ENCODE measurements around the gene ZNF878.
"Not testable (repeated sequence)": the region's sequence is repeated elsewhere in the genome, so short reads cannot be mapped to it uniquely, and the experiment has no call there.

Gene ZNF878

GRCh38 chr19:12090807-12091206, 38.0 kb upstream of the ZNF878 start:
- no peak overlapping the region for H3K4me3 ChIP-seq (ENCODE audit: low read depth, low read length)
- peak; percentile 58; the same call in 1 of the 2 replicates for TF ChIP-seq CTCF (IDR thresholded peaks at IDR 0.05; ENCODE audit: borderline replicate concordance, insufficient read depth, low read depth, low read length)

- TF ChIP-seq CTCF (IDR thresholded peaks at IDR 0.05; ENCODE audit: borderline replicate concordance, insufficient read depth, low read depth, low read length), result no peak
- no peak overlapping the region for H3K4me3 ChIP-seq (ENCODE audit: low read depth, low read length)
Observed at GRCh38 chr19:12085074-12085818, 32.5 kb upstream of the ZNF878 start.

GRCh38 chr19:12083336-12083735, 30.6 kb upstream of the ZNF878 start:
- H3K4me3 ChIP-seq (ENCODE audit: low read depth, low read length), result not testable (repeated sequence)

GRCh38 chr19:12077375-12077774, 24.6 kb upstream of the ZNF878 start:
- H3K4me3 ChIP-seq (ENCODE audit: low read depth, low read length), result no peak overlapping the region
- TF ChIP-seq CTCF (IDR thresholded peaks at IDR 0.05; ENCODE audit: borderline replicate concordance, insufficient read depth, low read depth, low read length), result no peak

GRCh38 chr19:12076331-12076730, 23.6 kb upstream of the ZNF878 start:
- not testable (repeated sequence) for H3K4me3 ChIP-seq (ENCODE audit: low read depth, low read length)

- TF ChIP-seq CTCF (IDR thresholded peaks at IDR 0.05; ENCODE audit: borderline replicate concordance, insufficient read depth, low read depth, low read length), result no peak
- H3K4me3 ChIP-seq (ENCODE audit: low read depth, low read length), result no peak overlapping the region
Observed at GRCh38 chr19:12075538-12076139, 22.9 kb upstream of the ZNF878 start.

- H3K4me3 ChIP-seq (ENCODE audit: low read depth, low read length), result peak within 1 kb of the TSS; percentile 63
- no peak for TF ChIP-seq CTCF (IDR thresholded peaks at IDR 0.05; ENCODE audit: borderline replicate concordance, insufficient read depth, low read depth, low read length)
Observed at GRCh38 chr19:12064590-12065538, 12.1 kb upstream of the ZNF878 start, which contains the start of gene ZNF844. ZNF844 (plus strand) TSS chr19:12064731; CDS start chr19:12064874, 143 bp downstream.

All from GM12875 (cell line).